GM13977 (cell line): Measurements from ENCODE around the gene GABPB2.

Experiments
- DNase-seq: peaks from one replicate; pipeline ENCODE4 v3.0.0; 2012; ENCODE audit warnings: low spot score
- in situ Hi-C: fragments of 300-500 bp; cut with MboI; formaldehyde crosslinking; loops from one replicate; pipeline ENCODE4 v1.12.0; 2022; ENCODE audit warnings: low sequenced_read_pairs, low pct_unique_long_range_greater_than_20kb, mixed read lengths, inconsistent platforms; ENCODE audit not compliant: unreplicated experiment
- TF ChIP-seq, protein P1 (sequence below): IDR thresholded peaks from 2 replicates; pipeline ENCODE4 v1.5.1; 2012; ENCODE audit warnings: mild to moderate bottlenecking, control low read depth; ENCODE audit not compliant: insufficient read depth; ENCODE audit errors: extremely low read depth, missing control alignments

Gene GABPB2

DNA sequence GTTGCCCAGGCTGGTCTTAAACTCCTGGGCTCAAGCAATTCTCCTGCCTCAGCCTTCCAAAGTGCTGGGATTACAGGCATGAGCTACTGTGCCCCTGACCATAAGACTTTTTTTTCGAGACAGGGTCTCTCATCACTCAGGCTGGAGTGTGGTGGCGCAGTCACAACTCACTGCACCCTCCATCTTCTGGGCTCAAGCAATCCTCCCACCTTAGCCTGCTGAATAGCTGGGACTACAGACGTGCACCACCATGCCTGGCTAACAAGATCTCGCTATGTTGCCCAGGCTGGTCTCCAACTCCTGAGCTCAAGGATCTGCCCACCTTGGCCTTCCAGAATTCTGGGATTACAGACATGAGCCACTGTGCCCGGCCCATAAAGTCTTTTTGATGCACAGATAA lies 21.1 kb upstream of the GABPB2 start:
- TF ChIP-seq, protein P1, sequence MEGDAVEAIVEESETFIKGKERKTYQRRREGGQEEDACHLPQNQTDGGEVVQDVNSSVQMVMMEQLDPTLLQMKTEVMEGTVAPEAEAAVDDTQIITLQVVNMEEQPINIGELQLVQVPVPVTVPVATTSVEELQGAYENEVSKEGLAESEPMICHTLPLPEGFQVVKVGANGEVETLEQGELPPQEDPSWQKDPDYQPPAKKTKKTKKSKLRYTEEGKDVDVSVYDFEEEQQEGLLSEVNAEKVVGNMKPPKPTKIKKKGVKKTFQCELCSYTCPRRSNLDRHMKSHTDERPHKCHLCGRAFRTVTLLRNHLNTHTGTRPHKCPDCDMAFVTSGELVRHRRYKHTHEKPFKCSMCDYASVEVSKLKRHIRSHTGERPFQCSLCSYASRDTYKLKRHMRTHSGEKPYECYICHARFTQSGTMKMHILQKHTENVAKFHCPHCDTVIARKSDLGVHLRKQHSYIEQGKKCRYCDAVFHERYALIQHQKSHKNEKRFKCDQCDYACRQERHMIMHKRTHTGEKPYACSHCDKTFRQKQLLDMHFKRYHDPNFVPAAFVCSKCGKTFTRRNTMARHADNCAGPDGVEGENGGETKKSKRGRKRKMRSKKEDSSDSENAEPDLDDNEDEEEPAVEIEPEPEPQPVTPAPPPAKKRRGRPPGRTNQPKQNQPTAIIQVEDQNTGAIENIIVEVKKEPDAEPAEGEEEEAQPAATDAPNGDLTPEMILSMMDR, result no peak
- in situ Hi-C loops, result no loop called here
- DNase-seq, result no peak

DNA sequence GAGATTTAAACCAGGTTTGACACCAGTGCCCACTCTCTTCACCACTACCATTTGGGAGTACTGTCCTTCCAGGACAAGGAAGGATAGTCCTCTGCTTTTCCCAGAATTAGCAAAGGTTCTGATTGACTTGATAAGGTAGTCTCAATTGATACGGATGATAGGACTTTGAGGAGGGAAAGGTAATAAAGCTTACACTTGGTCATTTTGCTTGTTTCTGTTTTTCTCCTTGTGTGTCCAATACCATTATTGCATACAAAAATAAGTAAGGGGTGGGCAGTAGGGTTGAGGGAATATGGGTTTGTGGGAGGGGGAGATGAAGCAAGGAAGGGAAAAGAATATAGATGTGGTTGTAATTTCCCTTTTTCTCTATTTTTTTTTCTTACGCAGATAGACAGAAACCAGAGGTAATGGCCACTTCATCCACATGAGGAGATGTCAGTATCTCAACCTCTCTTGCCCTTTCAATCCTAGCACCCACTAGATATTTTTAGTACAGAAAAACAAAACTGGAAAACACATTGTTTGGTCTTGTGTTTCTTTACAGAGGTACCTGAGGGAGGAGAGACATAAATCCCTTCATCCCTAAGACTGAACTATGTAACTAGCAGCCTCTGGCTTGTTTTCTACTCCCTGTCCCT lies 20.4 kb upstream of the GABPB2 start:
- in situ Hi-C loops, result no loop called here
- TF ChIP-seq, protein P1, result no peak
- DNase-seq, result no peak

DNA sequence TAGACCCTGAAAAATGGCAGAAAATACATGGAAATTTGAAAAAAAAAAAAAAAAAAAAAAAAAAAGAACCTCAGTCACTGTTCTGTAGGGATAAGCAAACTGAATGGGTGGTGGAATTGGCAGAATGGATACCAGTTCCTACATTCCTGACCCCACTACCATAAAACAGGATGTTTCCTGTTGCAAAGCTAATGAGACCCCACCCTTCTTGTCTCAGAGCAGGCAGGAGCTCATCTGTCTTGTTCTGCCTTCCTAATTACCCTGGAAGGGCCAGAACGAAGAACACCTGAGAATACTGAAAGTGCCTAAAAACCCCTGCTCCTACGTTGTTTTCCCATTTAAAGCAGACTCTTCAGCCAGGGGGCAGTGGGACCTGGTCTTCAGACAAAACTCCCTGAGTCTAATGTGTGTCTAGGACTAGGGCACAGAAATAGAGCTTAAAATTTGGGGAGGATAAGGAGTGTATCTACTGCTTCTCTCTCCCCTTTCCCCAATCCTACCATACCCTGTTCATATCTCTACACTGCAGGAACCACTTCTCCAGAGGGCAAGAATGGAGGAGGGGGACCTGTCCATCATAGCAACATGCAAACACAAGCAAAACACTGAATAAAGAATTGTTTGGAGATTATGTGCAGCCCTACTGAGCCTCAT lies 19.1 kb upstream of the GABPB2 start:
- in situ Hi-C loops, result no loop called here
- DNase-seq, result no peak
- TF ChIP-seq, protein P1, result no peak

DNA sequence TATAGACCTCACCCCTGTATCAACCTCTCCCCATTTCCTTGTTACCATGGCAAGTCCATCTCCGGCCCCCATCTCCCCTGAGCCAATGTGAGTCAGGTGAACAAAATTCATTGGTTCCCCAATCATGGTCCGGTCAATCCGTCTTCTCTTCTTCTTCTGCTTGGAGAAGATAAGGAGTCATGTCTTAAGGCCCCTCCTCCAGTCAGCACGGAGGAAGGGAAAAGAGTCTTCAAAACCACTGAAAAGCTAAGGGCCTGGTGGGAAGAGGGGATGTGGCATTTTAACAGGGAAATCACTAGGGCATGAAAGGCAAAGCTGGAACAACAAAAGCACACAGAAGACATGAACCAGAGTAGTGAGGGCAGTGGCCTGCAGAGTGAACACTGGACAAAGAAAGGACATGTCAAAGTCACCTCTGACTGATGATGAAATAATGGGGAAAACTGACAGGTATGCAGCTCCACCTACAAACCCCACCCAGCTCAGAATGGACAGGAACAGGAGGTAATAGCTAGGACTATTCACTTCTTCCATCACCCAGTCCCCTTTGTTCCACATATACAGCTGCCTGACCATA lies 15.5 kb upstream of the GABPB2 start:
- DNase-seq, result no peak
- TF ChIP-seq, protein P1, result no peak
- in situ Hi-C loops, result no loop called here

DNA sequence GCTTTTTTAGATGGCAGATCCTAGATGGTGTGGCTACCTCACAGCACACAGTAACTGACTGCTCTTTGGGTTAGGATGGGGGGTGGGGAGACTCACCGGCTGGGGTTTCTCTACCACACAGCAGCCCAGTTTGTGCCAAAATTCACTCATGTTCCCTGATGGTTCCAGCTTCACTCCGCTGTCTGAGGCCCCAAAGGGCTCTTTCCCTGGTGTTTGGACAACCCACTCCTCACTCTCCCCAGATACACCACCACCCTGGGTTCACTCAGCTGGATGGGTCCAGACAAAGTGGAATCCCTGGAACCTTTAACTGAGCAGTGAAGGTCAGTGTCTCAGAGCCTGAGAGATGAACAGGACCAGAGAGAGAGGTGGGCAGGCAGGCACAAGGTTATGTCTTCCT lies 15.0 kb upstream of the GABPB2 start:
- no peak for DNase-seq
- in situ Hi-C loops, result no loop called here
- TF ChIP-seq, protein P1, result no peak

DNA sequence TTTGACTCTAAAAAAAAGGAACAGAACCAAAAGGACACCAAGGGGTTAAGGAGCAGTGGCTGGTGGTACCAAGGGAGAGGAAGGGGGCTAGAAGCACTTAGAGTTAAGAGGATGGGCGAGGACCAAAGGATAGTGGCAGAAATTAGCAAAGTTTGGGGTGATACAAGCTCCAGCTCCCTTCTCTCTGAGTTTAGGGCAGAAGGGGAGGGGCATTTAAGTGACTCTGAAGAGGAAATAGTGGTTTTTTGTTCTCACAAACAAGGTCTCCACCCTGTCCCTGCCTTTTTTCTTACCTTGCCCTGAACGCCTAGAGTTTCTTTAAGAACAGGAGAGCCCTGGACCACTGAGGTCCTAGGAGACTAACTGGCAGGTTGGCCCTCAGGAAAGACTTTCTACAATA lies 14.4 kb upstream of the GABPB2 start:
- TF ChIP-seq, protein P1, result no peak
- in situ Hi-C loops, result no loop called here
- DNase-seq, result no peak
